GM12878 (cell line): ENCODE data around the gene CHP2. TPM values are rescaled to one million over a fixed set of nuclear protein-coding genes. Genes with fewer than 3 reads are reported as not detected.

ENCODE experiments used
- ATAC-seq: fragments of 200-7000 bp; cut with Tn5 transposase; 3 replicates; pipeline ENCODE4 v1.9.1; 2020; ENCODE audit warnings: mild to moderate bottlenecking, moderate library complexity
- BruUV-seq: library from RNA; stranded (reverse); fragments of 400-500 nt; replicated peaks from 2 replicates; lab custom pipeline; 2021; lab: Mats Ljungman, UMichigan
- CTCF ChIA-PET: fragments of 300-600 bp; sonication (Branson Sonifier 250); formaldehyde crosslinking; extraction: SDS; loops from one replicate; lab custom pipeline; 2021; ENCODE audit warnings: inconsistent platforms; lab: Yijun Ruan, JAX
- POLR2A ChIA-PET: fragments of 350-600 bp; formaldehyde crosslinking; extraction: SDS; loops from one replicate; lab custom pipeline; 2021; ENCODE audit warnings: inconsistent platforms; lab: Charles Lee
- RAD21 ChIA-PET: fragments of 300-600 bp; sonication (Branson Sonifier 250); formaldehyde crosslinking; loops from one replicate; lab custom pipeline; 2023; ENCODE audit warnings: antibody characterized with exemption; ENCODE audit not compliant: unreplicated experiment; lab: Charles Lee
- SMC1A ChIA-PET: fragments of 300-600 bp; sonication (Branson Sonifier 250); formaldehyde crosslinking; loops from one replicate; lab custom pipeline; 2023; ENCODE audit not compliant: unreplicated experiment, uncharacterized antibody; lab: Charles Lee
- DNase-seq: peaks from one replicate; pipeline ENCODE4 v3.0.0-alpha.2; 2011; ENCODE audit warnings: low read depth, low spot score
- FAIRE-seq: peaks from 3 replicates; lab custom pipeline; 2011; peaks lifted over from hg19 to GRCh38; lab: Jason Lieb, UNC
- H2AFZ ChIP-seq: 2 replicates; pipeline ENCODE4 v1.6.0; 2011; ENCODE audit warnings: low read depth, low read length, control low read depth; ENCODE audit not compliant: control insufficient read depth
- H3K27ac ChIP-seq: 2 replicates; pipeline ENCODE4 v1.5.1; 2011; ENCODE audit warnings: control low read depth; ENCODE audit not compliant: control insufficient read depth, insufficient read depth
- H3K27me3 ChIP-seq, 2 experiments: replicated peaks in 1 of 2; 2 replicates each; pipeline versions ENCODE4 v1.6.0 to v1.6.1; 2011; ENCODE audit warnings: low read length in 1 of 2; ENCODE audit not compliant: control insufficient read depth in 2 of 2, insufficient read depth in 2 of 2
- H3K36me3 ChIP-seq, 2 experiments: 2 replicates each; pipeline ENCODE4 v1.5.1; 2011; ENCODE audit warnings: low read length in 1 of 2; ENCODE audit not compliant: control insufficient read depth in 2 of 2, insufficient read depth in 2 of 2
- H3K4me1 ChIP-seq: 2 replicates; pipeline ENCODE4 v1.6.1; 2011; ENCODE audit warnings: mild to moderate bottlenecking, low read length, moderate library complexity, mixed read lengths; ENCODE audit not compliant: control insufficient read depth, insufficient read depth
- H3K4me2 ChIP-seq: 2 replicates; pipeline ENCODE4 v1.6.0; 2011; ENCODE audit warnings: control low read depth; ENCODE audit not compliant: control insufficient read depth, insufficient read depth
- H3K4me3 ChIP-seq: fragments of 200-600 bp; sonication (generic); 2 replicates; pipeline ENCODE4 v1.5.1; 2016
- H3K79me2 ChIP-seq: 2 replicates; pipeline ENCODE4 v1.6.0; 2011; ENCODE audit warnings: low read length; ENCODE audit not compliant: control insufficient read depth, insufficient read depth
- H3K9ac ChIP-seq: 2 replicates; pipeline ENCODE4 v1.8.0; 2011; ENCODE audit warnings: low read length, control low read depth, mixed read lengths; ENCODE audit not compliant: control insufficient read depth, insufficient read depth
- H3K9me3 ChIP-seq: replicated peaks from 3 replicates; pipeline ENCODE4 v1.5.1; 2011; ENCODE audit warnings: mild to moderate bottlenecking, low read length; ENCODE audit not compliant: control insufficient read depth, insufficient read depth
- H4K20me1 ChIP-seq: 2 replicates; pipeline ENCODE4 v1.6.0; 2011; ENCODE audit not compliant: control insufficient read depth, insufficient read depth
- BRCA1 ChIP-seq: IDR thresholded peaks from 2 replicates; pipeline ENCODE4 v1.6.1; 2011; ENCODE audit warnings: low read depth, low read length, improper control_type of control experiment
- CBX3 ChIP-seq: fragments of 200-600 bp; sonication (generic); IDR thresholded peaks from 2 replicates; pipeline ENCODE4 v1.6.1; 2016; ENCODE audit warnings: low read depth, borderline replicate concordance
- CHD4 ChIP-seq: fragments of 200-600 bp; sonication (generic); IDR thresholded peaks from 2 replicates; pipeline ENCODE4 v1.6.1; 2016; ENCODE audit warnings: mild to moderate bottlenecking
- CREB1 ChIP-seq: IDR thresholded peaks from 2 replicates; pipeline ENCODE4 v1.6.1; 2012; ENCODE audit warnings: low read depth, mild to moderate bottlenecking, inconsistent platforms
- DPF2 ChIP-seq: fragments of 450-650 bp; IDR thresholded peaks from 2 replicates; pipeline ENCODE4 v1.6.1; 2017; ENCODE audit warnings: mild to moderate bottlenecking
- ELK1 ChIP-seq: IDR thresholded peaks from 2 replicates; pipeline ENCODE4 v1.6.1; 2012; ENCODE audit warnings: low read depth, low read length, improper control_type of control experiment
- EP300 ChIP-seq, 2 experiments: fragments of 150-350 bp in 1 of 2; IDR thresholded peaks; 2 replicates each; pipeline ENCODE4 v1.6.1; 2011 to 2012; ENCODE audit warnings: low read depth in 2 of 2, low read length in 2 of 2, borderline replicate concordance in 1 of 2, improper control_type of control experiment in 1 of 2, inconsistent platforms in 1 of 2; ENCODE audit not compliant: control insufficient read depth in 1 of 2
- FOXK2 ChIP-seq: fragments of 450-650 bp; IDR thresholded peaks from 2 replicates; pipeline ENCODE4 v1.6.1; 2017; ENCODE audit warnings: mild to moderate bottlenecking, moderate library complexity
- HCFC1 ChIP-seq: fragments of 150-350 bp; IDR thresholded peaks from 2 replicates; pipeline ENCODE4 v1.6.1; 2014; ENCODE audit warnings: low read length
- JUNB ChIP-seq: IDR thresholded peaks from 2 replicates; pipeline ENCODE4 v1.6.1; 2016; ENCODE audit warnings: antibody characterized with exemption, mild to moderate bottlenecking
- NR2C1 ChIP-seq: fragments of 450-650 bp; IDR thresholded peaks from 2 replicates; pipeline ENCODE4 v1.6.1; 2017; ENCODE audit warnings: antibody characterized with exemption, mild to moderate bottlenecking, moderate library complexity
- PKNOX1 ChIP-seq: fragments of 450-650 bp; IDR thresholded peaks from 2 replicates; pipeline ENCODE4 v1.6.1; 2016; ENCODE audit warnings: mild to moderate bottlenecking
- SMAD5 ChIP-seq: IDR thresholded peaks from 2 replicates; pipeline ENCODE4 v1.6.1; 2016; ENCODE audit warnings: antibody characterized with exemption, low read depth
- WRNIP1 ChIP-seq: IDR thresholded peaks from 2 replicates; pipeline ENCODE4 v1.6.1; 2011; ENCODE audit warnings: low read depth, low read length, improper control_type of control experiment, borderline replicate concordance
- ZNF384 ChIP-seq: IDR thresholded peaks from 2 replicates; pipeline ENCODE4 v1.6.1; 2012; ENCODE audit warnings: low read depth, mild to moderate bottlenecking, low read length, improper control_type of control experiment, borderline replicate concordance
- WGBS: methylation state at CpG from one replicate; pipeline ENCODE4 v1.1.6; 2016; ENCODE audit warnings: low lambda C conversion rate; ENCODE audit not compliant: insufficient replicate concordance, insufficient coverage; ENCODE audit errors: missing lambda C conversion rate; 5-methylcytosine and 5-hydroxymethylcytosine counted together
- in situ Hi-C: fragments of 300-500 bp; cut with MboI; formaldehyde crosslinking; loops from 9 replicates; pipeline ENCODE4 v1.14.3; 2018; ENCODE audit warnings: mixed read lengths
- intact Hi-C: fragments of 100-400 bp; cut with micrococcal nuclease; formaldehyde crosslinking; loops from one replicate; pipeline ENCODE4 v1.14.2; 2022; ENCODE audit not compliant: unreplicated experiment
- polyA plus RNA-seq, 11 experiments: library from polyadenylated mRNA; depleted of rRNA in 4 of 11; unstranded in 6 of 11; stranded (reverse) in 5 of 11; fragments of >200 nt; fragmentation: Nextera tagmentation in 4 of 11; fragmentation: Illumina TruSeq in 1 of 11; extraction: Ambion mirVana in 4 of 11; extraction: Trizol in 1 of 11; gene quantifications; 1 replicate in 1 of 11; 2 replicates in 10 of 11; pipeline versions ENCODE4 v1.2.1 to v1.2.3, GENCODE V29; 2011 to 2016; ENCODE audit warnings: inconsistent platforms in 2 of 11, missing spikeins in 2 of 11, low read depth in 1 of 11
- total RNA-seq, 4 experiments: library from RNA; depleted of rRNA in 3 of 4; stranded (reverse); fragments of >200 nt in 3 of 4; fragmentation: Illumina TruSeq in 1 of 4; extraction: Trizol in 1 of 4; gene quantifications; 2 replicates each; pipeline versions ENCODE4 v1.2.1 to v1.2.3, GENCODE V29; 2013 to 2021

CHP2 gene
- total and polyA plus RNA-seq, 10 of the 15 experiments (the other 5 are each of a cell fraction or from before 2014, with no cell fraction given), result not detected

GRCh38 chr16:23785842-23786241 is 31.0 kb downstream of the CHP2 start:
- CTCF ChIA-PET, result no interaction called here
- 57% methylated on average over 4 of the region's 4 CpGs for WGBS
- no peak for FAIRE-seq

More at GRCh38 chr16:23785842-23786241, 31.0 kb downstream of the CHP2 start:
- Histone ChIP-seq H3K9ac (no peak overlapping the region), H2AFZ (no peak overlapping the region), H3K4me3 (no peak overlapping the region), H3K27ac (no peak overlapping the region), H4K20me1 (no peaks in the 10 kb centered on the region), H3K79me2 (no peaks in the 10 kb centered on the region), H3K27me3 (no peaks in the 10 kb centered on the region; a peak in 1 of 4 replicates), H3K36me3 (no peaks in the 10 kb centered on the region), H3K4me2 (no peak overlapping the region), H3K9me3 (no peaks in the 10 kb centered on the region), H3K4me1 (no peaks in the 10 kb centered on the region)
- TF ChIP-seq ELK1 (no peak), DPF2 (no peak), HCFC1 (no peak), BRCA1 (no peak), PKNOX1 (no peak), ZNF384 (no peak), JUNB (no peak), CHD4 (no peak), WRNIP1 (no peak), NR2C1 (no peak), CBX3 (no peak), FOXK2 (no peak), SMAD5 (no peak), EP300 (IDR thresholded peaks at IDR 0.05; ENCODE audit: borderline replicate concordance in 1 of 2, control insufficient read depth in 1 of 2, low read depth in 2 of 2, low read length in 2 of 2) (no peak), CREB1 (no peak)
- no TSS peak for BruUV-seq
- intact Hi-C loops (no loop called here), in situ Hi-C loops (no loop called here)
- ChIA-PET POLR2A (no interaction called here), SMC1A (no interaction called here), RAD21 (no interaction called here)
- ATAC-seq (no peak), DNase-seq (no peak)
